BJ (cell line): ENCODE measurements around the gene ATP2C2. TPM values are rescaled to one million over a fixed set of nuclear protein-coding genes. Genes with fewer than 3 reads are reported as not detected.

Source experiments
- CTCF ChIA-PET: fragments of 350-600 bp; formaldehyde crosslinking; extraction: SDS; loops from one replicate; lab custom pipeline; 2021; ENCODE audit warnings: antibody characterized with exemption, inconsistent platforms; lab: Yijun Ruan, JAX
- POLR2A ChIA-PET: fragments of 300-600 bp; sonication (Branson Sonifier 250); formaldehyde crosslinking; extraction: SDS; loops from one replicate; lab custom pipeline; 2021; ENCODE audit warnings: antibody characterized with exemption; lab: Charles Lee
- DNase-seq: peaks from one replicate; pipeline ENCODE4 v3.0.0-alpha.2; 2011; ENCODE audit warnings: low read depth
- H3K27me3 ChIP-seq: 2 replicates; pipeline ENCODE4 v1.6.0; 2011; ENCODE audit warnings: low read length; ENCODE audit not compliant: control insufficient read depth, insufficient read depth
- H3K36me3 ChIP-seq: 2 replicates; pipeline ENCODE4 v1.5.1; 2011; ENCODE audit warnings: low read length; ENCODE audit not compliant: control insufficient read depth, insufficient read depth
- H3K4me3 ChIP-seq: 2 replicates; pipeline ENCODE4 v1.5.1; 2011; ENCODE audit warnings: low read depth, mild to moderate bottlenecking, control low read depth, low read length
- polyA plus RNA-seq: library from polyadenylated mRNA; depleted of rRNA; stranded (reverse); fragments of >200 nt; gene quantifications from 2 replicates; pipeline ENCODE4 v1.2.3, GENCODE V29; 2011
- TF ChIP-seq, protein P1 (sequence below): IDR thresholded peaks from 2 replicates; pipeline ENCODE4 v1.5.1; 2011; ENCODE audit warnings: low read depth, mild to moderate bottlenecking, control low read depth, inconsistent platforms, low read length, moderate library complexity; ENCODE audit not compliant: insufficient read depth

ATP2C2 gene
- polyA plus RNA-seq, 1 experiment: not detected

DNA sequence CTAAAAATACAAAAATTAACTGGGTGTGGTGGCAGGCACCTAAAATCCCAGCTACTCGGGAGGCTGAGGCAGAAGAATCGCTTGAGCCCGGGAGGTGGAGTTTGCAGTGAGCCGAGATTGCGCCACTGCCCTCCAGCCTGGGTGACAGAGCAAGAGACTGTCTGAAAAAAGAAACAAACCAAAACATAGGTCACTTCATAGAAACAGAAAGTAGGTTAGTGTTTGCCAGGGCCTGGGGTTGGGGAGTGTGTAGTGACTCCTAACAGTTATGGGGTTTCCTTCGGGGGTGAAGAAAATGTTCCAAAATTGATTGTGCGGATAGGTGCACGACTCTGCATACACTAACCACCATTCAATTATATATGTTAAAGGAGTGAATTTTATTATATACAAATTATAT lies 59.2 kb downstream of the ATP2C2 start:
- TF ChIP-seq, protein P1, sequence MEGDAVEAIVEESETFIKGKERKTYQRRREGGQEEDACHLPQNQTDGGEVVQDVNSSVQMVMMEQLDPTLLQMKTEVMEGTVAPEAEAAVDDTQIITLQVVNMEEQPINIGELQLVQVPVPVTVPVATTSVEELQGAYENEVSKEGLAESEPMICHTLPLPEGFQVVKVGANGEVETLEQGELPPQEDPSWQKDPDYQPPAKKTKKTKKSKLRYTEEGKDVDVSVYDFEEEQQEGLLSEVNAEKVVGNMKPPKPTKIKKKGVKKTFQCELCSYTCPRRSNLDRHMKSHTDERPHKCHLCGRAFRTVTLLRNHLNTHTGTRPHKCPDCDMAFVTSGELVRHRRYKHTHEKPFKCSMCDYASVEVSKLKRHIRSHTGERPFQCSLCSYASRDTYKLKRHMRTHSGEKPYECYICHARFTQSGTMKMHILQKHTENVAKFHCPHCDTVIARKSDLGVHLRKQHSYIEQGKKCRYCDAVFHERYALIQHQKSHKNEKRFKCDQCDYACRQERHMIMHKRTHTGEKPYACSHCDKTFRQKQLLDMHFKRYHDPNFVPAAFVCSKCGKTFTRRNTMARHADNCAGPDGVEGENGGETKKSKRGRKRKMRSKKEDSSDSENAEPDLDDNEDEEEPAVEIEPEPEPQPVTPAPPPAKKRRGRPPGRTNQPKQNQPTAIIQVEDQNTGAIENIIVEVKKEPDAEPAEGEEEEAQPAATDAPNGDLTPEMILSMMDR: no peak
- no peak for DNase-seq
- H3K27me3 ChIP-seq: peaks cover 11% of the 10 kb centered on the region
- ChIA-PET CTCF (no interaction called here), POLR2A (no interaction called here)
- no peaks in the 10 kb centered on the region for H3K36me3 ChIP-seq
- no peak overlapping the region for H3K4me3 ChIP-seq

DNA sequence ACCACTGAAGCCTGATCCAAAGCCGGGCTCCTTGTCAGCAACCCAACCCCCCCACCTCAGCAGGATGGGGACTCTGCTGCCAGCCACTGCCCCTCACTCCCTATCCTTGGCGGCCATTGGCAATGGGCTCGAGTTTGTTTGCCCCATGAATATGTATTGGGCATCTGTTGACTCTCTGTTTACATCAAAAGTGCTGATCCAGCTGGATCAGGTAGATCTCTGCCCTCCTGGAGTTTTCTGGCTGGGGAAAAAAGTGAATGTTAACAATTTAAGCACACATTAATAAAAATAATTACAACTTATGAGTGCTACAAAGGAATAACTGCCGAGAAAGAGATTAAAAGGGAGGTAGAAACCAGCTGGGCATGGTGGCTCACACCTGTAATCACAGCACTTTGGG lies 62.5 kb downstream of the ATP2C2 start:
- POLR2A ChIA-PET: no interaction called here
- Histone ChIP-seq H3K36me3 (no peaks in the 10 kb centered on the region), H3K4me3 (no peak overlapping the region), H3K27me3 (peaks cover 11% of the 10 kb centered on the region)
- TF ChIP-seq, protein P1: no peak
- CTCF ChIA-PET: no interaction called here
- no peak for DNase-seq

DNA sequence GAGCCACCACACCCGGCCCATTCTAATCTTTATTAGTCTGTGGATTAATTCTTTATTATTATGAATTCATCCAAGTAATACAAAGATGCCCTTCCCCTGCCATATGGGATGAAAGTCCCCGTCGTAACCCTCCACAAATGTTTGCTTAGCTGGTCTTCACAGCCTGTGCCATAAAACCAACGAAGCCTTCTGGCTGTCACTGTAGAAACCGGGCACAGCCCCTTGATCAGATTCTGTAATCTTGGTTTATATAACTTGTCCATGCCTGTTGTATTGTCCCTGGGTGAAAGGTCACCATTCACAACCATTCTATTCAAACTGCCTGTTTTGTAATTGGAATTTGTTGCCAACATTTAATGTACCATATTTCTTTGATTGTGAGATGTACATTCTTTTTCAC lies 66.5 kb downstream of the ATP2C2 start:
- POLR2A ChIA-PET: no interaction called here
- peaks cover 8% of the 10 kb centered on the region; the same call in 1 of the 2 replicates for H3K27me3 ChIP-seq
- TF ChIP-seq, protein P1: no peak

DNA sequence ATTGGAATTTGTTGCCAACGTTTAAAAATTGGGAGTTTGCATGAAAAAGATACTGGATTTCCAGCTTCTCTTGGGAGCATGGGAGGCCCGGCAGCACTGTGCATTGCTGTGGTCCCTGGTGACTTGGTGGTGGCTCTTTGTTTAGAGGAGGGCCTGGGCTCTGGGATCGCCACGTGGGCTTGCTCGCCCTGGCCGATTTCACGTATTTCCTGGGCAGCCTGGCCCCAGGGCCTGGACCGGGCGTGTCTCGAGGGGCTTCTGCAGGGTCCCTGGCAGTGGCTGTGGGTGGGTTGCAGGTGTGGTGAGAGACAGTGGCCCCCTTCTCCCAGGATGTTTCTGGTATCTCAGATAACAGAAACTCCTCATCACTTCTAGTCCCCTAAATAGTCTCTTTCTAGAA lies 67.9 kb downstream of the ATP2C2 start:
- TF ChIP-seq, protein P1: no peak
- ChIA-PET POLR2A (no interaction called here), CTCF (no interaction called here)
- Histone ChIP-seq H3K27me3 (0 out of 2 replicates have a peak, but pooled peaks cover 6% of the 10 kb centered on the region), H3K36me3 (no peaks in the 10 kb centered on the region), H3K4me3 (no peak overlapping the region)
- no peak for DNase-seq

More for the DNA sequence above, 66.5 kb downstream of the ATP2C2 start:
- CTCF ChIA-PET: no interaction called here
- Histone ChIP-seq H3K36me3 (no peaks in the 10 kb centered on the region), H3K4me3 (no peak overlapping the region)
- no peak for DNase-seq

DNA sequence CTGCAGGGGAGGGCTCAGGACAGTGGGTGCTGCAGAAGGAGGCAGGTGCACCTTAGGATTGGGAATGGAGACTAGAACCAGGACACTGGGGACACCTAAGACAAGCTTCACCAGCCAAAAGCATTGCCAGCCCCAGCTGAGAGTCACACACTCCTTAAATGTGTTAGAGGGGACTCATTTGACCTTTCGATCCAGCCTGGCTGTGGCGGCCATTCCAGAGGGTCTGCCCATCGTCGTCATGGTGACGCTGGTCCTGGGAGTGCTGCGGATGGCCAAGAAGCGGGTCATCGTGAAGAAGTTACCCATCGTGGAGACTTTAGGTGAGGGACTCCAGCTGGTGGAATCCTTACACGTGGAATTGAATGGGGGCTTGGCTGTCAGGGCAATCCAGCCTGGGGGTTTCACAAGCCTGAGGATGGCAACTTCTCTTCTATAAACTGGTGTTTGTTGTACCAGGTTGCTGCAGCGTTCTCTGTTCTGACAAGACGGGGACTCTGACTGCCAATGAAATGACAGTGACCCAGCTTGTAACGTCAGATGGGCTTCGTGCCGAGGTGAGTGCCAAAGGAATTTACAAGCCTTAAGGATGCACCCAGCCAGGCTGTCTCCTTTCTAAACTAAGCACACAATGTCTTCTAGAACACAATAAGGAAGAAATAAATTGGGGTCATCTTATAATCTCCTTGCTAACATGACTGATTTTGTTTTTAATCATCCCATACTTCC lies 70.8 kb downstream of the ATP2C2 start:
- no peak for DNase-seq
- ChIA-PET POLR2A (no interaction called here), CTCF (interaction anchor here (0.6 to 1.0 kb wide), 2 partner anchors 72 to 190 kb away, joined by 3 read pairs; no protein-coding TSS in a partner anchor)
- H3K27me3 ChIP-seq: peaks cover 7% of the 10 kb centered on the region
- no peaks in the 10 kb centered on the region for H3K36me3 ChIP-seq
- TF ChIP-seq, protein P1: no peak
- no peak overlapping the region for H3K4me3 ChIP-seq
